Stimulated activated CD4-positive, alpha-beta T cell treated with anti-CD3 and anti-CD28 coated beads, Interleukin-12 subunit alpha, Interleukin-12 subunit beta, amount 100 ng/mL, for 48 hours (primary cell): Measurements from ENCODE around the gene LHFPL3.
"Not testable (repeated sequence)": the region's sequence is repeated elsewhere in the genome, so short reads cannot be mapped to it uniquely, and the experiment has no call there.

ENCODE experiments used
- DNase-seq, 3 donors: peaks; one replicate each; pipeline ENCODE4 v3.0.0-alpha.2; 2020; ENCODE audit warnings: low read depth in 2 of 3, low spot score in 1 of 3

The LHFPL3 gene

DNA sequence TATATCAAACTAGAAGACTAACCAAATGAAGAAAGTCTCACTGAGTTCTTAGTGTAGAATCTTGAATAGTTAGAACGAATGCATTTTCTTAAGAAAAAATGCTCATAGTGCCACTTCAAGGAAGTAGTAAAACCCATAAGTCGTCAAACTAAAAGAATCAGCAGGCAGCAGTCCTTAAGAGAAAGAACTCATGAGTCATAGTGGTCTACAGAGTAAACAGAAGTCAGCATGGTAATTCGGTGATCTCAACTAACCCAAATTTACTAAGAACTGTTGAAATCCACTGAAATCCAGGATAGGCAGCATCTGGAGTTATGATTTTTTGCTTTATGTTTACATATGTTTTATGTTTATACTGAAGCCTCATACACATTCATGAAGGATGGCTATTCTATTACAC, 256.2 kb downstream of the LHFPL3 start:
- no peak for DNase-seq

DNA sequence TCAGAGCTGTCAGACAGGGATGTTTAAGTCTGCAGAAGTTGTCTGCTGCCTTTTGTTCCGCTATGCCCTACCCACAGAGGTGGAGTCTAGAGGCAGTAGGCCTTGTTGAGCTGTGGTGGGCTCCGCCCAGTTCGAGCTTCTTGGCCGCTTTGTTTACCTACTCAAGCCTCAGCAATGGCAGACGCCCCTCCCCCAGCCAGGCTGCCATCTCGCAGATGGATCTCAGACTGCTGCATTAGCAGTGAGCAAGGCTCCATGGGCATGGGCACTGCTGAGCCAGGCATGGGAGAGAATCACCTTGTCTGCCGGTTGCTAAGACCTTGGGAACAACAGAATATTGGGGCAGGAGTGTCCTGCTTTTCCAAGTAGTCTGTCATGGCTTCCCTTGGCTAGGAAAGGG, 267.2 kb downstream of the LHFPL3 start:
- DNase-seq: not testable (repeated sequence)

DNA sequence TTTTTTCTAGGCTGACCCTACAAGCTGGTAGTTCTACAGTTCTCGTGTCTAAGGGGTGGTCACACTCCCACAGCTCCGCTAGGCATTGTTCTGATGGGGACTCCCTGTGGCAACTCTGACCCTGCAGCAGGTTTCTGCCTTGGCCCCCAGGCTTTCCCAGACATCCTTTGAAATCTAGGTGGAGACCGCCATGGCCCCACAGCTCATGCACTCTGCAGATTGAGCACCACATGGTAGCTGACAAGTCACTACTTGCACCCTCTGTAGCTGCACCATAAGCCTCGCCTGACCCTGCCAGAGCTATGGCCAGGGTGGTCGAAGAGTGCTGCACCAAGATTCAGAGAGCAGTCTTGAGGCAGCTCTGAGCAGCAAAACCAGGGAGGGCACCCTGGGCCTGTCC, 275.6 kb downstream of the LHFPL3 start:
- DNase-seq: no peak

DNA sequence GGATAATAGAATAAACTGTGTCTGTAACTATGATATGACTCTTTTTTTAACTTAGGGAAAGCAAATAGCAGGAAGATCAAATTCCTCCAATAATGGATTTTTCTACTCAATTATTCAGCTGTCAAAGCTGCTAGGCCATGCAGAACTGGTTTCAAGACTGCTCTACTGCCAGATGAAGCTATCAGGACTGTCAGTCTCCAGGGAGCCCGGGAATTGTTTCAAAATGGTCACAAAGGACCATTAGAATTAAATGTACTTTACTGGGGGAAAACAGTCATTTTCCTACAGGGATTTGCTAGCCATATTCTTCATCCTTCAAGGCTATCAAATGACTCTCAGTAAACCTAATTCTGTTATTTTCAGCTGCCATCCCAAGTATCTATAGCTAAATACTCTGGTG, 276.3 kb downstream of the LHFPL3 start:
- no peak for DNase-seq

GRCh38 chr7:104621321-104621720, 292.9 kb downstream of the LHFPL3 start:
- no peak for DNase-seq

DNA sequence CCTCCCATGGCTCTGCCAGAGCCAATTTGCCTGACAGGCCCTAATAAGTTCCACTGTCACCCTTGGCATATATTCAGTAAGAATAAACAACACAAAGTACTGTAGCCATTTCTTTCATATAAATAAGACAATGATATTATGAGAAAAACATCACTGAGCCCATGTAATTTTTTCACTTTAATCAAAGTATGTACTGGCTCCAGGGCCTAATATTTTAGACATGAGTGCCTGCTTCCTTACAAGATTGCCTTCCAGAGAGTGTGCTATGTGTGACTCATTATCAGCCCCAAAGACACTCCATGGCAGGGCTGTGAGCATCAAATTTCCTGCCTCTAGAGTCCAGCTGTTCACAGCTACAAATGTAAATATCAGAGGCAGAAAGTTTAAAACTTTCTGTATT, 297.6 kb downstream of the LHFPL3 start:
- DNase-seq: no peak

DNA sequence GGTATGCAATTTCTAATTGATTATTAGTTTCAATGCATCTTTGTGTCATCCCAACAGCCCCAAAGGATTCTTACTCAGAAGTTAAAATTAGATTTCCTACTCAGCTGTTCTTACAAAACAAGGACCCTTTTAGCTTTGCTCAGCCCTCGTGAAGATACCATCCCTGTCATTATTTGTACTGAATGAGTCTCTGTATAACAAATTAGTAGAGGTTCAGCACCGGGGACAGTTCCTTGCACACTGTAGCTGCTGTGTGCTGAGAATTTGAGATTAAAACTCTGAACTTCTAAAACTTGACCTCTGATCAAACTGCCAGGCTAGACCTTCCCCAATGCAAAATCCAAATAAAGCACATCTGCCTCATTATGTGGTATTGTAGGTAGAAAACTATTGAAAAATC, 299.1 kb downstream of the LHFPL3 start:
- no peak for DNase-seq

- DNase-seq: no peak
Measured at GRCh38 chr7:104628017-104628416, 299.6 kb downstream of the LHFPL3 start.

- no peak for DNase-seq
Measured at GRCh38 chr7:104629408-104629807, 301.0 kb downstream of the LHFPL3 start.

- no peak for DNase-seq
Measured at GRCh38 chr7:104640506-104640905, 312.1 kb downstream of the LHFPL3 start.

DNA sequence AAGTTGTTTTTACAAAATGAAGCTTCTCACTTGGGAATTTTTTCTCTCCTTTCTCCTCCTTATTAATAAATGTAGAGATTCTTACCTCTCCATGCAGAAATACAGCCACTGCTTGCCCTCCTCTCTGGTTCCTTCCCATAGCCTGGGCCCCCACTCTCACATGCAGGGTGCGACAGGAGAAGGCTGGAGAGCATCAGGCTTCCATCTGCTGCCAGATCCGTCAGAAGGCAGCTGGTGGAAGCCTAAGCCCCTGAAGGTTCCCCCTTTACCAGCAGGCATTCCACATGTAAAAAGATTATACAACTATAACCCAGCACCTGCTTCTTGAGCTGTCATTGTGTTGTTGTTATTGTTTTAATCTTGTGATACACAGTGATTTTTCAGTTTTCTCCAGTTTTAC, 314.2 kb downstream of the LHFPL3 start:
- DNase-seq: no peak

DNA sequence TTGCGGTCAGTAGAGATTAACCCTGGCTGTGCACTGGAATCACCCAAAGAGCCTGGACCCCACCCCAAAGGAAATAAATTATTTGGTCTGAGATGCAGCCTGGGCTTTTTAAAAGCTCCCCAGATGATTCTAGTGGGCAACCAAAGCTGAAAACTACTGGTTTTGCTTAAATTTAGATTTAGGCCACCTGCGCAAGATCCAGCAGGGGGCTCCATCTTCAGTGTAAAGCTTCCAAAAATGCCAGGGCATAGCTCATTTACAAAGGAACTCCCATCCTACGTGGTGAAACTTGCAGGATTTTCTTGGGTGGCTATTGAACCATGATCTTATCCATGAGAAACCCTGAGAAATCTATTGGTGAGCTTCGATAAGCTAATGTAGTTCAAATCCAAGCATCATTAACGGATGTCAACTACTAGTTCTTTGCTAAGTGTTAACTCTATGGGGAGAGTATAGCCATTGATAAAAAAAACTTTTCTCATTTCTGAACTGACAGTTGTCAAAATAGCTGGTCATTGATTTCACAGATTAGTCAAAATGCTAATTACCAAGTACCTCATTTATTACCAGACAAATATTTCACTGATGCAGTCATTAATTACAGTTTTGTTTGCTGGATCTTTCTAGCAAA, 315.3 kb downstream of the LHFPL3 start:
- no peak for DNase-seq

GRCh38 chr7:104650991-104651640, 322.7 kb downstream of the LHFPL3 start:
- no peak for DNase-seq

DNA sequence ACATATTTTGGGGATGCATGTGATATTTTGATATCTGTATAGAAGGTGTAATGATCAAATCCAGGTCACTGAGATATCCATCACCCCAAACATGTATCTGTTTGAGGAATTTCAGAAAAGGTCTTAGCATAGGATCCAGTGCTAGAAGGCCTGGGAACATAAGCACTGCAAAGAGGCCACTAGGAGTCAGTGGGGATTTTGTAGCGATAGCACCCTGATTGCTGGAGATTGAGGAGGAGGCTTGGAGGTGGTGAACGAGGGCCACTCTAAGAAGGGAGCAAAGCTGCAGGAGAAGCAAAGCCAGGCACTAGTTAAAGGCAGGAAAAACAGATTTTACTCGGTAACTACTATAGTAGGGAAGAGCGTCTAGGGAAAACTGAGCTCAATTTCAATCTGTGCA, 324.0 kb downstream of the LHFPL3 start:
- DNase-seq: no peak

GRCh38 chr7:104652865-104653264, 324.5 kb downstream of the LHFPL3 start:
- no peak for DNase-seq

- no peak for DNase-seq
Measured at GRCh38 chr7:104653825-104654401, 325.5 kb downstream of the LHFPL3 start.

DNA sequence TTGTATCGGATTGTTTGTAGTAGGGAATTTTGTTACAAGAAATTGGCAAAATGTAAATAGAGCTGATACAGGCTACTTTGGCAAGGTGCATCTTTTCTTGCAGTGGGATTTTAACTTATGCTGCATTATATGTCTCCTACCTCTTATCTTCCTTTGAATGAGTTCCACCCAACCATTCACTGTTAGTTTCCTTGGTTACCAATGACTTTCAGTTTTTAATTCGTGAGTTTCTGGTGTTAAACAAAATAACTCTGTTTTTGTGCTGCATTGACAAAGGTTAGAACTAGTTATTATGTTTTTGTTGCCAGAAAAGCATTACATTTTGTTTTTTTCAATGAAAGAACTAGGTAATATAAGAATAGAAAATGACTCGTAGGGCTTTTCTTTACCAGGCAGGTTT, 327.2 kb downstream of the LHFPL3 start:
- no peak for DNase-seq

DNA sequence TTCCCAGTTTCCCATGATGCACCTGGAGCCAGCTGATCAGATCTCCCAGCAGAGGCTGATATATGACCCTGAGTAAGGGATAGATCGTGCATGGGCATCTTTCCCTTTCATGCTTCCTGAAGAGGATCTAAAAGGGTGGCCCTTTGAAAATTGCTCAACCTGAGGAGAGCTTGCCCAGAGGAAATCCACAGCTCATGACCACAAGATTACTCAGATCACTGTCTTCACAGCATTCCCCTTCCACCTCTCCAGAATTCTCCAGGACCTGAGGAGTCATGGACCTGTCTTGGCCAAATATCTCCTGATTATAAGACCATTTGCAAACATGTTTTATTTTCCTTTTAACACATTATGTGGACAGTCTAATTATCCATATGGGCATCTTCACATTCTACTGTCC, 328.1 kb downstream of the LHFPL3 start:
- DNase-seq: no peak

GRCh38 chr7:104657134-104657533, 328.7 kb downstream of the LHFPL3 start:
- DNase-seq: no peak

DNA sequence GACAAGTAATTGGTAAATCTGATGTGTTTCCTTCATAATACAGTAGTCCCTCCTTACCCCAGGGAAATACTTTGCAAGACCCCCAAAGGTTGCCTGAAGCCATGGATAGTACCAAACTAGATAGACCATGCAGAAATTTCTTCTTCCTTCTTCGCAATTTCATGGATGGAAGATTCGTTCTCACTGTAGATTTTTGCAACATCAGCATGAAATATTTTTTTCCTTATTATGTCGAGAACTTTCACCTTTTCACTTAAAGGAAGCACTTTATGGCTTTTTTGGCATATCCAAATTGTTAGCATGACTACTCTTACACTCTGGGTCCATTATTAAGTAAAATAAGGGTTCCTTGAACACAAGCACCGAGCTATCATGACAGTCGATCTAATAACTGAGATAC, 333.2 kb downstream of the LHFPL3 start:
- no peak for DNase-seq

DNA sequence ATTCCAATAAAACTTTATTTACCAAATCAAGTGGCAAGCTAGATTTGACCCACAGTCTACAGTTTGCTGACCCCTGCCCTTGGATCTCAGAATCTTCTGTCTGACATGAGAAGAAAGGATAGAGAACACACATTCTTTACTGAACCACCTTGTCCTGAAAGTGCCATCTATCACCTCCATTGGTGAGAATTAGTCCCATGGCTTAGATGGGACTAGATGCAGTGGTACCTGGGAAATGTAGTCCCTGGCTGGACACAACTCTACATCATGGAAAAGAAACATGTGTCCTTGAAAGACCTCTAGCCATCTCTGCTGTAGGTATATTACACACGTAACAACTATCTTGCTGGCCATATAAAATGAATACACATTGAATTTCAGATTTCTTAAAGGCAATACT, 336.2 kb downstream of the LHFPL3 start:
- DNase-seq: no peak

GRCh38 chr7:104677587-104677986, 349.2 kb downstream of the LHFPL3 start:
- no peak for DNase-seq

DNA sequence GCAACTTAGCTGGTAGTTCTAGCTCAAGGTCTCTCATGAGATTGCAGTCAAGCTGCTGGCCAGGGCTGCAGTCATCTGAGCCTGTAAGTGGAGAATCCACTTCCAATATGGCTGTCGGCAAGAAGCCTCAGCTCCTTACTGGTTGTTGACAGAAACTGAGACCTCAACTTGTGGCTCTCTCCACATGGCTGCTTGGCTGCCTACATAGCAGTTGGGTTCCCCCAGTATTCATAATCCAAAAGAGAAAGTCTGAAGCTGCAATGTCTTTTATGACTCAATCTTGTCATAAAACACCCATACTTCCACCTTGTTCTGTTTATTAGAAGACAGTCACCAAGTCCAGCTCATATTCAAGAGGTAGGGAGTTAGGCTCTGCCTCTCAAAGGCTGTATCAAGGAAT, 350.7 kb downstream of the LHFPL3 start:
- no peak for DNase-seq
